Measurements from ENCODE around the gene NRTN. TPM values are rescaled to one million over a fixed set of nuclear protein-coding genes. Genes with fewer than 3 reads are reported as not detected.
A peak's percentile ranks its signal among the peaks of the same experiment; 100 is the strongest.

Gene NRTN
- total and polyA plus RNA-seq, 2 of the 4 experiments (the other 2 are of a cell fraction): 0.17 to 0.18 TPM

DNA sequence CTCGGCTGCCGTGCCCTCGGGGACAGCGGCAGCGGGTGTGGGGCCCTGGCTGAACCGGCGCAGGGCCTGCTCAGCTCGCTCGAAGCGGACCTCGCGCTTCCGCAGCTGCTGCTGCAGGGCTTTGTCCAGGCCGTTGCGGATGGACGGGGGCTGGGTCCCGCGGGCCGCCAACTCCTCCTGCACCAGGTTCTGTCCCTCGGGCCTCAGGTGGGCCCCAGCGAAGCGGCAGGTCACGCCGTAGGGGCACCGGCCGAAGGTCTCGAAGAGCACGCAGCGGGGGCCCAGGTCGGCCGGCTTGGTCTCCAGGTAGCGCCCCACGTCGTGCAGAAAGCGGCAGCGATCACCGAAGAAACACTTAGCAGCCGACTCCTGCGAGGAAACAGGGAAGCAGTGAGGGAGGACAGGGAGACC, 15.5 kb upstream of the NRTN start:
- no peak overlapping the region for H3K14ac ChIP-seq (replicated peaks; ENCODE audit: low read depth, low read length)
- H4K5ac ChIP-seq (ENCODE audit: low read depth, low read length): no peak overlapping the region
- H3K23ac ChIP-seq (ENCODE audit: low read depth, low read length): no peak overlapping the region
- no peak overlapping the region for H3K27ac ChIP-seq (ENCODE audit: insufficient read depth, low read length)
- BruUV-seq (replicated peaks): no TSS peak
- no peaks in the 10 kb centered on the region for H3K27me3 ChIP-seq (ENCODE audit: control insufficient read depth, insufficient read depth, low read length)
- ATAC-seq (ENCODE audit: low read depth): no peak
- no peak for DNase-seq
- peak overlapping the region; percentile 97 for H2AK9ac ChIP-seq (replicated peaks; ENCODE audit: low read depth, low read length, poor library complexity)
- H4K20me1 ChIP-seq (ENCODE audit: insufficient read depth, low read length): peaks cover 7% of the 10 kb centered on the region
- no peaks in the 10 kb centered on the region for H3K9me3 ChIP-seq (ENCODE audit: control insufficient read depth, insufficient read depth, low read length)
- H3K9ac ChIP-seq (ENCODE audit: low read depth, low read length): no peak overlapping the region
- in situ Hi-C loops (cut with MboI; ENCODE audit: low sequenced_read_pairs) (no loop called here), dilution Hi-C loops (cut with HindIII; ENCODE audit: low sequenced_read_pairs, unreplicated experiment) (no loop called here), intact Hi-C loops (cut with micrococcal nuclease) (no loop called here)
- H2BK120ac ChIP-seq (ENCODE audit: low read depth, low read length): no peak overlapping the region
- H3K4me3 ChIP-seq (ENCODE audit: insufficient read depth, low read depth, low read length): no peak overlapping the region
- H3K4me1 ChIP-seq (ENCODE audit: control insufficient read depth, insufficient read depth, low read length): 0 out of 2 replicates have a peak, but pooled peaks cover 2% of the 10 kb centered on the region
- H4K91ac ChIP-seq (ENCODE audit: insufficient read depth, low read depth, low read length): no peak overlapping the region
- H3K18ac ChIP-seq (ENCODE audit: low read depth, low read length): no peak overlapping the region
- WGBS, 2 experiments (ENCODE audit: extremely low coverage in 2 of 2, insufficient read length in 1 of 2): 97% methylated on average over 32 of the region's 39 CpGs; no CpG with 5 or more reads in 1 of the 2 experiments
- H3K4ac ChIP-seq (ENCODE audit: low read depth, low read length): no peak overlapping the region
- H2BK15ac ChIP-seq (ENCODE audit: low read depth, low read length): no peak overlapping the region
- POLR2A ChIA-PET (ENCODE audit: unreplicated experiment): no interaction called here
- peaks cover 44% of the 10 kb centered on the region for H3K36me3 ChIP-seq (ENCODE audit: control insufficient read depth, insufficient read depth, low read length)
- peaks cover 0 to 11% of the 10 kb centered on the region in 2 experiments; a peak in 2 of 4 replicates for H3K79me1 ChIP-seq (ENCODE audit: low read depth in 1 of 2, low read length in 2 of 2)
- H2AK5ac ChIP-seq (ENCODE audit: low read depth, low read length): no peak overlapping the region
- no peak for TF ChIP-seq CEBPB (IDR thresholded peaks at IDR 0.05; ENCODE audit: low read depth, low read length)
- TF ChIP-seq MAFK (IDR thresholded peaks at IDR 0.05; ENCODE audit: low read depth, low read length): no peak
- TF ChIP-seq POLR2A (IDR thresholded peaks at IDR 0.05; ENCODE audit: low read depth, low read length): no peak
- no peak for TF ChIP-seq SMC3 (IDR thresholded peaks at IDR 0.05; ENCODE audit: low read depth, low read length)
- TF ChIP-seq CHD1 (IDR thresholded peaks at IDR 0.05; ENCODE audit: low read depth, low read length): no peak
- no peak for TF ChIP-seq MAZ (IDR thresholded peaks at IDR 0.05; ENCODE audit: borderline replicate concordance, low read depth, low read length)
- no peak for TF ChIP-seq NFE2L2 (IDR thresholded peaks at IDR 0.05; ENCODE audit: low read depth, low read length)
- no peak for TF ChIP-seq RAD21 (IDR thresholded peaks at IDR 0.05; ENCODE audit: low read length)
- no peak for TF ChIP-seq FOS (IDR thresholded peaks at IDR 0.05; ENCODE audit: low read depth, low read length)
- TF ChIP-seq, protein P1, sequence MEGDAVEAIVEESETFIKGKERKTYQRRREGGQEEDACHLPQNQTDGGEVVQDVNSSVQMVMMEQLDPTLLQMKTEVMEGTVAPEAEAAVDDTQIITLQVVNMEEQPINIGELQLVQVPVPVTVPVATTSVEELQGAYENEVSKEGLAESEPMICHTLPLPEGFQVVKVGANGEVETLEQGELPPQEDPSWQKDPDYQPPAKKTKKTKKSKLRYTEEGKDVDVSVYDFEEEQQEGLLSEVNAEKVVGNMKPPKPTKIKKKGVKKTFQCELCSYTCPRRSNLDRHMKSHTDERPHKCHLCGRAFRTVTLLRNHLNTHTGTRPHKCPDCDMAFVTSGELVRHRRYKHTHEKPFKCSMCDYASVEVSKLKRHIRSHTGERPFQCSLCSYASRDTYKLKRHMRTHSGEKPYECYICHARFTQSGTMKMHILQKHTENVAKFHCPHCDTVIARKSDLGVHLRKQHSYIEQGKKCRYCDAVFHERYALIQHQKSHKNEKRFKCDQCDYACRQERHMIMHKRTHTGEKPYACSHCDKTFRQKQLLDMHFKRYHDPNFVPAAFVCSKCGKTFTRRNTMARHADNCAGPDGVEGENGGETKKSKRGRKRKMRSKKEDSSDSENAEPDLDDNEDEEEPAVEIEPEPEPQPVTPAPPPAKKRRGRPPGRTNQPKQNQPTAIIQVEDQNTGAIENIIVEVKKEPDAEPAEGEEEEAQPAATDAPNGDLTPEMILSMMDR (conservative IDR thresholded peaks at IDR 0.05; ENCODE audit: low read depth, low read length): no peak
- TF ChIP-seq BHLHE40 (IDR thresholded peaks at IDR 0.05; ENCODE audit: low read depth, low read length): no peak
- TF ChIP-seq RCOR1 (IDR thresholded peaks at IDR 0.05; ENCODE audit: insufficient replicate concordance, low read length): no peak
- H2AFZ ChIP-seq (replicated peaks; ENCODE audit: low read length, poor library complexity): no peak overlapping the region
- H2BK5ac ChIP-seq (ENCODE audit: low read depth, low read length, poor library complexity, severe bottlenecking): no peak overlapping the region
- no peak overlapping the region for H4K8ac ChIP-seq (ENCODE audit: low read depth in 2 of 2, low read length in 2 of 2)
- no peak overlapping the region for H2BK20ac ChIP-seq (ENCODE audit: low read depth, low read length)
- H3K4me2 ChIP-seq (ENCODE audit: low read depth, low read length): no peak overlapping the region
- no peak overlapping the region for H3K56ac ChIP-seq (ENCODE audit: extremely low read depth, insufficient read depth, low read length)
- 0 out of 2 replicates have a peak, but pooled peaks cover 3% of the 10 kb centered on the region for H3K9me1 ChIP-seq (ENCODE audit: insufficient read depth, low read length)
- CTCF ChIA-PET: no interaction called here

Data from IMR-90 (cell line).